ENCODE measurements around the gene PGD. TPM values are rescaled to one million over a fixed set of nuclear protein-coding genes. Genes with fewer than 3 reads are reported as not detected.

PGD gene
- total RNA-seq, 2 donors from 2014 or later: 48.9 to 63.6 TPM

- Histone ChIP-seq H3K36me3 (no peaks in the 10 kb centered on the region), H3K27me3 (replicated peaks; ENCODE audit: insufficient read depth) (no peaks in the 10 kb centered on the region), H3K27ac (peak overlapping the region; percentile 57 to 61), H3K9me3 (no peaks in the 10 kb centered on the region), H3K4me1 (ENCODE audit: control insufficient read depth in 1 of 2, low read depth in 2 of 2) (peaks cover 7 to 20% of the 10 kb centered on the region in 2 donors), H3K4me3 (peak overlapping the region; percentile 27)
- DNase-seq (ENCODE audit: low spot score) (no peak), ATAC-seq (ENCODE audit: insufficient number of reproducible peaks, low FRiP score, low read depth) (peak; percentile 46)
- TF ChIP-seq CTCF (IDR thresholded peaks at IDR 0.05): no peak
These were observed 11.0 kb upstream of the PGD start for GRCh38 chr1:10387677-10388386.

GRCh38 chr1:10388387-10388715 is 10.5 kb upstream of the PGD start:
- no peaks in the 10 kb centered on the region for H3K36me3 ChIP-seq
- DNase-seq (ENCODE audit: low spot score) (no peak), ATAC-seq (ENCODE audit: insufficient number of reproducible peaks, low FRiP score, low read depth) (no peak)

GRCh38 chr1:10389271-10389973 is 9.4 kb upstream of the PGD start:
- ATAC-seq (ENCODE audit: insufficient number of reproducible peaks, low FRiP score, low read depth) (no peak), DNase-seq (ENCODE audit: low spot score) (no peak)
- TF ChIP-seq CTCF (IDR thresholded peaks at IDR 0.05): no peak
- Histone ChIP-seq H3K36me3 (no peaks in the 10 kb centered on the region), H3K27me3 (replicated peaks; ENCODE audit: insufficient read depth) (no peaks in the 10 kb centered on the region), H3K27ac (no peak overlapping the region), H3K9me3 (no peaks in the 10 kb centered on the region), H3K4me1 (ENCODE audit: control insufficient read depth in 1 of 2, low read depth in 2 of 2) (peaks cover 7 to 20% of the 10 kb centered on the region in 2 donors), H3K4me3 (no peak overlapping the region)

More at GRCh38 chr1:10388387-10388715, 10.5 kb upstream of the PGD start:
- peak overlapping the region in 1 of 2 donors; percentile 11 for H3K27ac ChIP-seq
- H3K27me3 ChIP-seq (replicated peaks; ENCODE audit: insufficient read depth): no peaks in the 10 kb centered on the region
- peaks cover 7 to 20% of the 10 kb centered on the region in 2 donors for H3K4me1 ChIP-seq (ENCODE audit: control insufficient read depth in 1 of 2, low read depth in 2 of 2)
- TF ChIP-seq CTCF (IDR thresholded peaks at IDR 0.05): no peak
- no peak overlapping the region for H3K4me3 ChIP-seq
- H3K9me3 ChIP-seq: no peaks in the 10 kb centered on the region

GRCh38 chr1:10396870-10397269 is 2.0 kb upstream of the PGD start:
- Histone ChIP-seq H3K4me1 (ENCODE audit: control insufficient read depth in 1 of 2, low read depth in 2 of 2) (peaks cover 11 to 28% of the 10 kb centered on the region in 2 donors), H3K27ac (no peak overlapping the region), H3K27me3 (replicated peaks; ENCODE audit: insufficient read depth) (no peaks in the 10 kb centered on the region), H3K4me3 (no peak overlapping the region), H3K9me3 (no peaks in the 10 kb centered on the region), H3K36me3 (no peaks in the 10 kb centered on the region)
- TF ChIP-seq CTCF (IDR thresholded peaks at IDR 0.05): no peak
- DNase-seq (ENCODE audit: low spot score): no peak
- ATAC-seq (ENCODE audit: insufficient number of reproducible peaks, low FRiP score, low read depth): no peak

GRCh38 chr1:10398278-10398733 is 558 bp upstream of the PGD start:
- no peaks in the 10 kb centered on the region for H3K36me3 ChIP-seq
- no peak for ATAC-seq (ENCODE audit: insufficient number of reproducible peaks, low FRiP score, low read depth)
- DNase-seq (ENCODE audit: low spot score): no peak
- H3K4me1 ChIP-seq (ENCODE audit: control insufficient read depth in 1 of 2, low read depth in 2 of 2): peaks cover 11 to 28% of the 10 kb centered on the region in 2 donors
- no peaks in the 10 kb centered on the region for H3K9me3 ChIP-seq
- peak overlapping the region; percentile 2 to 38 for H3K27ac ChIP-seq
- peak overlapping the region; percentile 99 for H3K4me3 ChIP-seq
- no peaks in the 10 kb centered on the region for H3K27me3 ChIP-seq (replicated peaks; ENCODE audit: insufficient read depth)
- no peak for TF ChIP-seq CTCF (IDR thresholded peaks at IDR 0.05)

Measured in thoracic aorta (tissue), 2 donors.